ENCODE data around the gene FAAP20.
"Not testable (repeated sequence)": the region's sequence is repeated elsewhere in the genome, so short reads cannot be mapped to it uniquely, and the experiment has no call there.

Gene FAAP20

GRCh38 chr1:2151252-2151651 lies 43.3 kb downstream of the FAAP20 start:
- Histone ChIP-seq H3K4me1 (ENCODE audit: control insufficient read depth, insufficient read depth, low read length, poor library complexity, severe bottlenecking) (no peaks in the 10 kb centered on the region), H3K36me3 (ENCODE audit: control insufficient read depth, insufficient read depth, low read length) (no peaks in the 10 kb centered on the region), H3K9me3 (ENCODE audit: control insufficient read depth, low read length) (no peaks in the 10 kb centered on the region), H3K4me3 (ENCODE audit: extremely low read depth, insufficient read depth, low read length, poor library complexity, severe bottlenecking) (no peak overlapping the region), H3K27ac (ENCODE audit: low read depth, low read length, severe bottlenecking) (no peak overlapping the region)
- WGBS, 2 experiments (ENCODE audit: insufficient coverage in 2 of 2), result 96 to 97% methylated on average over 7 to 9 of the region's 10 CpGs

- Histone ChIP-seq H3K27ac (ENCODE audit: low read depth, low read length, severe bottlenecking) (no peak overlapping the region), H3K4me1 (ENCODE audit: control insufficient read depth, insufficient read depth, low read length, poor library complexity, severe bottlenecking) (no peaks in the 10 kb centered on the region), H3K4me3 (ENCODE audit: extremely low read depth, insufficient read depth, low read length, poor library complexity, severe bottlenecking) (no peak overlapping the region), H3K36me3 (ENCODE audit: control insufficient read depth, insufficient read depth, low read length) (no peaks in the 10 kb centered on the region), H3K9me3 (ENCODE audit: control insufficient read depth, low read length) (no peaks in the 10 kb centered on the region)
- 93 to 94% methylated on average over 14 to 19 of the region's 19 CpGs for WGBS, 2 experiments (ENCODE audit: insufficient coverage in 2 of 2)
Observed at GRCh38 chr1:2150801-2151200, 43.8 kb downstream of the FAAP20 start.

GRCh38 chr1:2148691-2149090 lies 45.9 kb downstream of the FAAP20 start:
- no peak overlapping the region for H3K4me3 ChIP-seq (ENCODE audit: extremely low read depth, insufficient read depth, low read length, poor library complexity, severe bottlenecking)
- no peaks in the 10 kb centered on the region for H3K36me3 ChIP-seq (ENCODE audit: control insufficient read depth, insufficient read depth, low read length)
- H3K4me1 ChIP-seq (ENCODE audit: control insufficient read depth, insufficient read depth, low read length, poor library complexity, severe bottlenecking), result no peaks in the 10 kb centered on the region
- H3K27ac ChIP-seq (ENCODE audit: low read depth, low read length, severe bottlenecking), result no peak overlapping the region
- no peaks in the 10 kb centered on the region for H3K9me3 ChIP-seq (ENCODE audit: control insufficient read depth, low read length)
- 90 to 91% methylated on average over 10 to 13 of the region's 14 CpGs for WGBS, 2 experiments (ENCODE audit: insufficient coverage in 2 of 2)

- H3K9me3 ChIP-seq (ENCODE audit: control insufficient read depth, low read length); H3K4me1 ChIP-seq (ENCODE audit: control insufficient read depth, insufficient read depth, low read length, poor library complexity, severe bottlenecking); H3K4me3 ChIP-seq (ENCODE audit: extremely low read depth, insufficient read depth, low read length, poor library complexity, severe bottlenecking); H3K27ac ChIP-seq (ENCODE audit: low read depth, low read length, severe bottlenecking); H3K36me3 ChIP-seq (ENCODE audit: control insufficient read depth, insufficient read depth, low read length): not testable (repeated sequence)
- WGBS, 2 experiments (ENCODE audit: insufficient coverage in 2 of 2), result 92 to 97% methylated on average over 2 to 3 of the region's 5 CpGs
Observed at GRCh38 chr1:2147869-2148268, 46.7 kb downstream of the FAAP20 start.

GRCh38 chr1:2146836-2147517 lies 47.6 kb downstream of the FAAP20 start:
- Histone ChIP-seq H3K4me3 (ENCODE audit: extremely low read depth, insufficient read depth, low read length, poor library complexity, severe bottlenecking) (no peak overlapping the region), H3K4me1 (ENCODE audit: control insufficient read depth, insufficient read depth, low read length, poor library complexity, severe bottlenecking) (no peaks in the 10 kb centered on the region), H3K9me3 (ENCODE audit: control insufficient read depth, low read length) (no peaks in the 10 kb centered on the region), H3K36me3 (ENCODE audit: control insufficient read depth, insufficient read depth, low read length) (no peaks in the 10 kb centered on the region), H3K27ac (ENCODE audit: low read depth, low read length, severe bottlenecking) (no peak overlapping the region)
- 85 to 91% methylated on average over 11 of the region's 11 CpGs for WGBS, 2 experiments (ENCODE audit: insufficient coverage in 2 of 2)

- H3K4me1 ChIP-seq (ENCODE audit: control insufficient read depth, insufficient read depth, low read length, poor library complexity, severe bottlenecking), result no peaks in the 10 kb centered on the region
- H3K9me3 ChIP-seq (ENCODE audit: control insufficient read depth, low read length), result no peaks in the 10 kb centered on the region
- no peak overlapping the region for H3K4me3 ChIP-seq (ENCODE audit: extremely low read depth, insufficient read depth, low read length, poor library complexity, severe bottlenecking)
- whole genome bisulfite sequencing, 2 experiments (ENCODE audit: insufficient coverage in 2 of 2), result 91 to 94% methylated on average over 15 to 19 of the region's 19 CpGs
- H3K36me3 ChIP-seq (ENCODE audit: control insufficient read depth, insufficient read depth, low read length), result no peaks in the 10 kb centered on the region
- no peak overlapping the region for H3K27ac ChIP-seq (ENCODE audit: low read depth, low read length, severe bottlenecking)
Observed at GRCh38 chr1:2145946-2146835, 48.4 kb downstream of the FAAP20 start.

GRCh38 chr1:2144501-2145090 lies 50.0 kb downstream of the FAAP20 start:
- no peak overlapping the region for H3K4me3 ChIP-seq (ENCODE audit: extremely low read depth, insufficient read depth, low read length, poor library complexity, severe bottlenecking)
- no peaks in the 10 kb centered on the region for H3K36me3 ChIP-seq (ENCODE audit: control insufficient read depth, insufficient read depth, low read length)
- H3K27ac ChIP-seq (ENCODE audit: low read depth, low read length, severe bottlenecking), result no peak overlapping the region
- H3K4me1 ChIP-seq (ENCODE audit: control insufficient read depth, insufficient read depth, low read length, poor library complexity, severe bottlenecking), result peaks cover 4% of the 10 kb centered on the region
- WGBS, 2 experiments (ENCODE audit: insufficient coverage in 2 of 2), result 92 to 95% methylated on average over 15 of the region's 15 CpGs
- H3K9me3 ChIP-seq (ENCODE audit: control insufficient read depth, low read length), result no peaks in the 10 kb centered on the region

GRCh38 chr1:2143814-2144500 lies 50.6 kb downstream of the FAAP20 start:
- H3K4me1 ChIP-seq (ENCODE audit: control insufficient read depth, insufficient read depth, low read length, poor library complexity, severe bottlenecking), result peaks cover 5% of the 10 kb centered on the region
- no peak overlapping the region for H3K4me3 ChIP-seq (ENCODE audit: extremely low read depth, insufficient read depth, low read length, poor library complexity, severe bottlenecking)
- no peak overlapping the region for H3K27ac ChIP-seq (ENCODE audit: low read depth, low read length, severe bottlenecking)
- H3K36me3 ChIP-seq (ENCODE audit: control insufficient read depth, insufficient read depth, low read length), result no peaks in the 10 kb centered on the region
- 95 to 96% methylated on average over 14 to 22 of the region's 30 CpGs for WGBS, 2 experiments (ENCODE audit: insufficient coverage in 2 of 2)
- no peaks in the 10 kb centered on the region for H3K9me3 ChIP-seq (ENCODE audit: control insufficient read depth, low read length)

- 100% methylated on average over 1 of the region's 4 CpGs for WGBS, 2 experiments (ENCODE audit: insufficient coverage in 2 of 2)
- Histone ChIP-seq H3K9me3 (ENCODE audit: control insufficient read depth, low read length) (no peaks in the 10 kb centered on the region), H3K4me1 (ENCODE audit: control insufficient read depth, insufficient read depth, low read length, poor library complexity, severe bottlenecking) (peaks cover 8% of the 10 kb centered on the region), H3K4me3 (ENCODE audit: extremely low read depth, insufficient read depth, low read length, poor library complexity, severe bottlenecking) (no peak overlapping the region), H3K36me3 (ENCODE audit: control insufficient read depth, insufficient read depth, low read length) (no peaks in the 10 kb centered on the region), H3K27ac (ENCODE audit: low read depth, low read length, severe bottlenecking) (no peak overlapping the region)
Observed at GRCh38 chr1:2141025-2141424, 53.5 kb downstream of the FAAP20 start.
